ENCODE data around the gene ANKLE1. TPM values are rescaled to one million over a fixed set of nuclear protein-coding genes. Genes with fewer than 3 reads are reported as not detected.

ANKLE1 gene
- total RNA-seq, 1 donor from 2014 or later, result 0.57 TPM

- no peak for DNase-seq (ENCODE audit: low spot score)
- peaks cover 9% of the 10 kb centered on the region for H3K4me1 Mint-ChIP-seq (ENCODE audit: low read depth)
- H3K4me3 Mint-ChIP-seq (ENCODE audit: unreplicated experiment), result no peak overlapping the region
- H3K27me3 Mint-ChIP-seq (ENCODE audit: low read depth), result no peaks in the 10 kb centered on the region
- no peaks in the 10 kb centered on the region for H3K9me3 Mint-ChIP-seq (ENCODE audit: low read depth)
- TF ChIP-seq CTCF (IDR thresholded peaks at IDR 0.05), result no peak
- H3K36me3 Mint-ChIP-seq (ENCODE audit: low read depth), result peaks cover 8% of the 10 kb centered on the region
- no peak overlapping the region for H3K27ac Mint-ChIP-seq (ENCODE audit: unreplicated experiment)
Observed at GRCh38 chr19:17328517-17329365, 47.0 kb downstream of the ANKLE1 start.

- TF ChIP-seq CTCF (IDR thresholded peaks at IDR 0.05), result no peak
- no peaks in the 10 kb centered on the region for H3K9me3 Mint-ChIP-seq (ENCODE audit: low read depth)
Observed at GRCh38 chr19:17329366-17330261, 47.9 kb downstream of the ANKLE1 start.

GRCh38 chr19:17330262-17331044 lies 48.8 kb downstream of the ANKLE1 start:
- peaks cover 8% of the 10 kb centered on the region for H3K36me3 Mint-ChIP-seq (ENCODE audit: low read depth)
- H3K27me3 Mint-ChIP-seq (ENCODE audit: low read depth), result no peaks in the 10 kb centered on the region
- DNase-seq (ENCODE audit: low spot score), result no peak
- no peak for TF ChIP-seq CTCF (IDR thresholded peaks at IDR 0.05)
- peaks cover 19% of the 10 kb centered on the region for H3K4me1 Mint-ChIP-seq (ENCODE audit: low read depth)
- H3K27ac Mint-ChIP-seq (ENCODE audit: unreplicated experiment), result no peak overlapping the region
- no peak overlapping the region for H3K4me3 Mint-ChIP-seq (ENCODE audit: unreplicated experiment)
- no peaks in the 10 kb centered on the region for H3K9me3 Mint-ChIP-seq (ENCODE audit: low read depth)

More at GRCh38 chr19:17329366-17330261, 47.9 kb downstream of the ANKLE1 start:
- Mint-ChIP-seq H3K36me3 (ENCODE audit: low read depth) (peaks cover 8% of the 10 kb centered on the region), H3K27ac (ENCODE audit: unreplicated experiment) (no peak overlapping the region), H3K27me3 (ENCODE audit: low read depth) (no peaks in the 10 kb centered on the region), H3K4me3 (ENCODE audit: unreplicated experiment) (no peak overlapping the region), H3K4me1 (ENCODE audit: low read depth) (peaks cover 12% of the 10 kb centered on the region)
- no peak for DNase-seq (ENCODE audit: low spot score)

GRCh38 chr19:17331045-17331558 lies 49.4 kb downstream of the ANKLE1 start:
- Mint-ChIP-seq H3K4me3 (ENCODE audit: unreplicated experiment) (no peak overlapping the region), H3K9me3 (ENCODE audit: low read depth) (no peaks in the 10 kb centered on the region), H3K36me3 (ENCODE audit: low read depth) (peaks cover 8% of the 10 kb centered on the region), H3K27ac (ENCODE audit: unreplicated experiment) (no peak overlapping the region), H3K4me1 (ENCODE audit: low read depth) (peaks cover 15% of the 10 kb centered on the region), H3K27me3 (ENCODE audit: low read depth) (no peaks in the 10 kb centered on the region)
- TF ChIP-seq CTCF (IDR thresholded peaks at IDR 0.05), result no peak
- DNase-seq (ENCODE audit: low spot score), result no peak

Data from chondrocyte (in vitro differentiated cells).